Subcutaneous abdominal adipose tissue (tissue), 5 donors: Measurements from ENCODE around the gene SPDYC.
A peak's percentile ranks its signal among the peaks of the same experiment; 100 is the strongest.

Experiments used
- H3K27ac ChIP-seq: one replicate; pipeline ENCODE4 v1.7.0; 2013; ENCODE audit warnings: low read depth, mild to moderate bottlenecking, inconsistent platforms, low read length, moderate library complexity
- H3K27me3 ChIP-seq, 5 donors: one replicate each; pipeline ENCODE4 v1.7.0; 2013; ENCODE audit warnings: low read length in 5 of 5, inconsistent platforms in 1 of 5; ENCODE audit not compliant: control insufficient read depth in 5 of 5, insufficient read depth in 4 of 5
- H3K36me3 ChIP-seq, 5 donors: one replicate each; pipeline ENCODE4 v1.7.0; 2013; ENCODE audit warnings: low read length in 5 of 5; ENCODE audit not compliant: control insufficient read depth in 5 of 5, insufficient read depth in 5 of 5
- H3K4me1 ChIP-seq, 5 donors: one replicate each; pipeline ENCODE4 v1.7.0; 2013; ENCODE audit warnings: low read length in 5 of 5, mild to moderate bottlenecking in 3 of 5, moderate library complexity in 1 of 5; ENCODE audit not compliant: control insufficient read depth in 5 of 5, insufficient read depth in 5 of 5
- H3K4me3 ChIP-seq, 5 donors: one replicate each; pipeline ENCODE4 v1.7.0; 2013; ENCODE audit warnings: low read length in 5 of 5, low read depth in 1 of 5
- H3K9ac ChIP-seq, 5 donors: one replicate each; pipeline ENCODE4 v1.7.0; 2013; ENCODE audit warnings: low read length in 5 of 5, mild to moderate bottlenecking in 4 of 5, moderate library complexity in 3 of 5
- H3K9me3 ChIP-seq, 5 donors: one replicate each; pipeline ENCODE4 v1.7.0; 2013; ENCODE audit warnings: low read length in 5 of 5; ENCODE audit not compliant: control insufficient read depth in 5 of 5
- donor health status: healthy.
- donor health status: healthy.
- donor health status: healthy.
- donor health status: healthy.
- donor health status: healthy.

Gene SPDYC

GRCh38 chr11:65183201-65183891 lies 13.3 kb downstream of the SPDYC start:
- Histone ChIP-seq H3K4me3 (peak overlapping the region in 1 of 5 donors; percentile 93), H3K27me3 (no peaks in the 10 kb centered on the region), H3K9me3 (no peaks in the 10 kb centered on the region), H3K27ac (no peak overlapping the region), H3K9ac (peak overlapping the region in 2 of 5 donors; percentile 93), H3K4me1 (peaks cover 0 to 28% (median 27%) of the 10 kb centered on the region in 5 donors), H3K36me3 (peaks cover 0 to 45% (median 30%) of the 10 kb centered on the region in 5 donors)

DNA sequence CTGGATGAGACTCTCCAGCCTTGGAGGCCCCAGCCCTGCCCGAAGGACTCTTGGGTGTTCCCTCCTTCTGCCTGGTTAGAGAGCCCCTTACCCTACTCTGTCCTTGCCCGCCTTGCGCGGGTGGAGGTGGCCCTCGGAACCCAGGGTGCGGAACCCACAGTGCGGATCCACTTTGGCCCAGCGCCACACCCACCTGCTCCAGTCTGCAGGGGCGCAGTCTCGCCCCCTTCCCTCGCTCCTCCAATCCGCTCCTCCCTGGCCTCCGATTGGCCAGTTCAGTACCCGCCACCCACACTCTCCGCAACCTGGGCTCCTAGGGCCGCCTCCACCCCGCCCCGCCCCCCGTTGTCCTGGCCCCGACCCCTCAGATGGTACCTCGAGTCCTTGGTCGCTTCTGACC lies 14.1 kb downstream of the SPDYC start:
- peaks cover 0 to 53% (median 38%) of the 10 kb centered on the region in 5 donors for H3K36me3 ChIP-seq
- no peak overlapping the region for H3K9ac ChIP-seq
- peaks cover 0 to 28% (median 27%) of the 10 kb centered on the region in 5 donors for H3K4me1 ChIP-seq
- no peaks in the 10 kb centered on the region for H3K27me3 ChIP-seq
- H3K4me3 ChIP-seq = no peak overlapping the region
- no peak overlapping the region for H3K27ac ChIP-seq
- H3K9me3 ChIP-seq = no peaks in the 10 kb centered on the region

DNA sequence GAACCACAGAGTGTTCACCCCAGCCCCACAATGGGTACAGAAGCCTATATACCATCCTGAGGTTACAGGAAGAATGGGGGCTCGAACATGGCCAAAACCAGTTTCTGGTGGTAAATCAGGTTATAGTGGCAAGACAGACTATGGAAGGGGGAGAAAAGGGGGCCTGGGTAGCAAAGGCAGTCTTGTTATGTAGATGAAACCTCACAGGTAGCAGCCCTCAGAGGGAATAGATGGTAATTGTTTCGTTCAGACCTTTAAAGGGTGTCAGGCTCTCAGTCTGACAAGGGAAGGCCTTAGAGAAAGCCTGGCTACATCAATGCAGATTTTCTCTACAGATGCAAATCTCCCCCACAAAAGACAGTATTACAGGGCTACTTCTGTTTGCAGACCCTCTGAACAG lies 15.1 kb downstream of the SPDYC start:
- no peaks in the 10 kb centered on the region for H3K27me3 ChIP-seq
- no peak overlapping the region for H3K27ac ChIP-seq
- H3K4me3 ChIP-seq = no peak overlapping the region
- H3K4me1 ChIP-seq = peaks cover 0 to 34% (median 27%) of the 10 kb centered on the region in 5 donors
- H3K9me3 ChIP-seq = no peaks in the 10 kb centered on the region
- peaks cover 0 to 63% (median 48%) of the 10 kb centered on the region in 5 donors for H3K36me3 ChIP-seq
- no peak overlapping the region for H3K9ac ChIP-seq

DNA sequence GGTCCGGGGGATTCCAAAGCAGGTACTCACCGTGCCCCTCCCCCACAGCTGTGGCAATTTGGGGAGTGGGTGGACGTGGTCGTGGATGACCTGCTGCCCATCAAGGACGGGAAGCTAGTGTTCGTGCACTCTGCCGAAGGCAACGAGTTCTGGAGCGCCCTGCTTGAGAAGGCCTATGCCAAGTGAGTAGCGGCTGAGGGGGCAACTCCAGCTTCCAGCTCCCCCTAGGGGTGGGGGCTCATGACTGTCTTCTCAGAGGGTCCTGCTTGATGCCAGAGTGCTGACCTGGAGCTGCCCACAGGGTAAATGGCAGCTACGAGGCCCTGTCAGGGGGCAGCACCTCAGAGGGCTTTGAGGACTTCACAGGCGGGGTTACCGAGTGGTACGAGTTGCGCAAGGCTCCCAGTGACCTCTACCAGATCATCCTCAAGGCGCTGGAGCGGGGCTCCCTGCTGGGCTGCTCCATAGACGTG lies 15.9 kb downstream of the SPDYC start:
- Histone ChIP-seq H3K4me3 (no peak overlapping the region), H3K4me1 (peaks cover 0 to 29% (median 21%) of the 10 kb centered on the region in 5 donors), H3K27me3 (no peaks in the 10 kb centered on the region), H3K36me3 (peaks cover 3 to 71% (median 53%) of the 10 kb centered on the region in 5 donors), H3K9me3 (no peaks in the 10 kb centered on the region), H3K9ac (no peak overlapping the region), H3K27ac (no peak overlapping the region)

GRCh38 chr11:65186701-65187100 lies 16.7 kb downstream of the SPDYC start:
- peaks cover 3 to 77% (median 56%) of the 10 kb centered on the region in 5 donors for H3K36me3 ChIP-seq
- H3K9ac ChIP-seq = no peak overlapping the region
- H3K27me3 ChIP-seq = no peaks in the 10 kb centered on the region
- H3K27ac ChIP-seq = no peak overlapping the region
- no peaks in the 10 kb centered on the region for H3K9me3 ChIP-seq
- H3K4me3 ChIP-seq = no peak overlapping the region
- peaks cover 0 to 26% (median 18%) of the 10 kb centered on the region in 5 donors for H3K4me1 ChIP-seq

- Histone ChIP-seq H3K27ac (no peak overlapping the region), H3K4me1 (peaks cover 0 to 22% (median 14%) of the 10 kb centered on the region in 5 donors), H3K4me3 (no peak overlapping the region), H3K36me3 (peaks cover 5 to 80% (median 60%) of the 10 kb centered on the region in 5 donors), H3K9ac (no peak overlapping the region), H3K27me3 (no peaks in the 10 kb centered on the region), H3K9me3 (no peaks in the 10 kb centered on the region)
Measured at GRCh38 chr11:65187146-65187675, 17.2 kb downstream of the SPDYC start.

- peaks cover 7 to 83% (median 60%) of the 10 kb centered on the region in 5 donors for H3K36me3 ChIP-seq
- no peak overlapping the region for H3K4me3 ChIP-seq
- peaks cover 0 to 14% (median 6%) of the 10 kb centered on the region in 5 donors for H3K4me1 ChIP-seq
- no peak overlapping the region for H3K9ac ChIP-seq
- H3K9me3 ChIP-seq = no peaks in the 10 kb centered on the region
- no peaks in the 10 kb centered on the region for H3K27me3 ChIP-seq
- no peak overlapping the region for H3K27ac ChIP-seq
Measured at GRCh38 chr11:65187971-65188461, 18.0 kb downstream of the SPDYC start.

DNA sequence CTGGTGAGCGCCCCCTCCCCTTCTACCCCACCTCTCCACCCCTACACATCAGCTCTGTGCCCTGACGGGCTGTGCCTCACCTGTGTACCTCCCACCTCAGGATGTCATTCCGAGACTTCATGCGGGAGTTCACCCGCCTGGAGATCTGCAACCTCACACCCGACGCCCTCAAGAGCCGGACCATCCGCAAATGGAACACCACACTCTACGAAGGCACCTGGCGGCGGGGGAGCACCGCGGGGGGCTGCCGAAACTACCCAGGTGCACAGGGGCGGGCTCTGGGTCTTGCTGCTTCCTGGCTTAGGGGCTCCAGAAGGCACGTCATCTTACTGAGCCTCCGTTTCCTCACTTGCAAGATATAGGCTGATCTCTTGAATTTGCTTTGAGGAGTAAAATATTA lies 18.5 kb downstream of the SPDYC start:
- Histone ChIP-seq H3K9ac (no peak overlapping the region), H3K4me3 (no peak overlapping the region), H3K27ac (no peak overlapping the region), H3K4me1 (peaks cover 0 to 9% (median 1%) of the 10 kb centered on the region in 5 donors), H3K9me3 (no peaks in the 10 kb centered on the region), H3K27me3 (no peaks in the 10 kb centered on the region), H3K36me3 (peaks cover 7 to 83% (median 60%) of the 10 kb centered on the region in 5 donors)

GRCh38 chr11:65189191-65189590 lies 19.2 kb downstream of the SPDYC start:
- no peaks in the 10 kb centered on the region for H3K27me3 ChIP-seq
- no peaks in the 10 kb centered on the region for H3K9me3 ChIP-seq
- H3K9ac ChIP-seq = no peak overlapping the region
- no peak overlapping the region for H3K27ac ChIP-seq
- peaks cover 0 to 6% (median 0%) of the 10 kb centered on the region in 5 donors for H3K4me1 ChIP-seq
- H3K36me3 ChIP-seq = peaks cover 7 to 77% (median 58%) of the 10 kb centered on the region in 5 donors
- no peak overlapping the region for H3K4me3 ChIP-seq

DNA sequence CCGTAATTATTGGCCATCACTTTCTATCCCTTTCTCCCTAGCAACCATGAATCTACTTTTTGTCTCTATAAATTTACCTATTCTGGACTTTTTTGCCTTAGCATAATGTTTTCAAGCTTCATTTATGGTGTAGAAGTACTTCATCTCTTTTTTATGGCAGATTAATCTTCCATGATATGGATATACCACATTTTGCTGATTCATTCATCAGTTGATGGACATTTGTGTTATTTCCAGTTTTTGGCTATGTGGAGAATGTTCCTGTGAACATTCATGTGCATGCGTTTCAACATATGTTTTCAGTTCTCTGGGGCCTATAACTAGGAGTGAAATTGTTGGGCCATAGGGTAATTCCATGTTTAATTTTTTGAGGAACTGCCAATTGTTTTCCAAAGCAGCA lies 24.5 kb downstream of the SPDYC start:
- Histone ChIP-seq H3K36me3 (peaks cover 28 to 56% (median 37%) of the 10 kb centered on the region in 5 donors), H3K4me1 (peaks cover 0 to 6% (median 0%) of the 10 kb centered on the region in 5 donors), H3K27me3 (no peaks in the 10 kb centered on the region), H3K9me3 (no peaks in the 10 kb centered on the region), H3K9ac (no peak overlapping the region), H3K4me3 (no peak overlapping the region), H3K27ac (no peak overlapping the region)
